Osteocyte (in vitro differentiated cells): ENCODE data around the gene CCT2. TPM values are rescaled to one million over a fixed set of nuclear protein-coding genes. Genes with fewer than 3 reads are reported as not detected.

Source experiments
- DNase-seq: peaks from one replicate; pipeline ENCODE4 v3.0.0; 2021; ENCODE audit warnings: mixed read lengths; ENCODE audit not compliant: unreplicated experiment; ENCODE audit errors: extremely low spot score
- H3K27ac Mint-ChIP-seq: one replicate; pipeline ENCODE4 v1.8.0; 2021; ENCODE audit warnings: mild to moderate bottlenecking, mixed read lengths; ENCODE audit not compliant: unreplicated experiment
- H3K27me3 Mint-ChIP-seq: one replicate; pipeline ENCODE4 v1.8.0; 2021; ENCODE audit warnings: mixed read lengths; ENCODE audit not compliant: unreplicated experiment
- H3K36me3 Mint-ChIP-seq: one replicate; pipeline ENCODE4 v1.8.0; 2021; ENCODE audit warnings: mixed read lengths; ENCODE audit not compliant: unreplicated experiment
- H3K4me1 Mint-ChIP-seq: one replicate; pipeline ENCODE4 v1.8.0; 2021; ENCODE audit warnings: mixed read lengths; ENCODE audit not compliant: unreplicated experiment
- H3K4me3 Mint-ChIP-seq: one replicate; pipeline ENCODE4 v1.8.0; 2021; ENCODE audit warnings: mild to moderate bottlenecking, moderate library complexity, mixed read lengths; ENCODE audit not compliant: unreplicated experiment
- H3K9me3 Mint-ChIP-seq: one replicate; pipeline ENCODE4 v1.8.0; 2021; ENCODE audit warnings: mixed read lengths; ENCODE audit not compliant: unreplicated experiment
- CTCF ChIP-seq: fragments of 200-600 bp; sonication (generic); IDR thresholded peaks from 2 replicates; pipeline ENCODE4 v1.5.0; 2021; ENCODE audit warnings: antibody characterized with exemption, mild to moderate bottlenecking, moderate library complexity
- long read RNA-seq: library from polyadenylated mRNA; unstranded; transcript quantifications from one replicate; pipeline ENCODE4 v2.0.0, GENCODE V29; 2021
- total RNA-seq: library from RNA; stranded (reverse); gene quantifications from 2 replicates; pipeline ENCODE4 v1.2.1, GENCODE V29; 2021

Gene CCT2
- 162 TPM in 2 replicates for total RNA-seq
- long read RNA-seq, transcript CCT2-201 (16 exons, 2,041 nt): major isoform, 1,167 of 1,289 reads
- long read RNA-seq, transcript CCT2-202 (16 exons, 2,189 nt): minor isoform, 20 of 1,289 reads
- long read RNA-seq, partial matches to known transcripts: 51 of 1,289 reads
- long read RNA-seq, other reads (novel, unspliced or antisense): 51 of 1,289 reads

DNA sequence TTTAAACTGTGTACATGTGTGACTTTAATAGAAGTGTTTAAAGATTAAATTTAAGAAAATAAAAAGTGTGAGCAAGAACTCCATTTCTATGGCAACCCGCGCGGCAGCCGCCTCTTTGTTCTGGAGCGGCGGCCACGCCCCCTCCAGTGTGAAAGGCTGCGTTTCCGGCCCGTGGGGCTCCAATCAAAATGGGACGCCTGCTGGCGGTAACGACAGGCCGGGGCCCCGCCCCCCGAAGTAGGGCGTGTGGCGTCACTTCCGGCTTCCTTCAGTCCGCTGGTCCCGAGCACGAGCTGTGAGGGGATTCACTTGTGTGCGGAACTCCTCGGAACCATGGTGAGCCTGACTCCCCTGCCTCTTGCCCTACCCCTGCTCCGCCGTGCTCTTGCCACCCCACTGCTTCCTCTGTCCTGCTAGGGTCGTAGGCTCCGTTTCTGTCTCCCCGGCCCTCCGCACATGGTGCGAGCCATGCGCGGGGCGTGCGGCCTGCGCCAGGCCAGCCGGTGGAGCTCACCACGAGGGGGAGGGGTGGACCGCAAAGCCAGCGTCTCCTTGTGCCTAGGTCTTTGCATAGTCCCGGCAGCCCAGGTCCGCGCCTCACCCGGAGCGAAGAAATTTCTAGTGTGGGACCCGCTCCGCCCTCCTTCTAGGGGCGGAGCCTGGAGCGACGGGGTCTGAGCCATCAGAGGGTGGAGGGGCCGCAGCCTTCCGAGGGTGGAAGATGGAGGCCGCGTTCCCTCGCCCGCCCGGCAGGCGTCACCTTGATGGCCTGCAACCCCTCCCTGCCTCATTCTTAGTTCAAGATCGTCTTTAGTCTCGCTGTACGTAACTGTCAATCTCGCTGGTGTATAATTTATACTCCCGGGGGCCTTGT, at the start of gene CCT2:
Gene CCT2 (plus strand): TSS at position 271 of the 874 bp plus-strand sequence. CDS start 63 bp downstream, at position 334.
- H3K4me1 Mint-ChIP-seq: peaks cover 15% of the 10 kb centered on the region
- H3K27ac Mint-ChIP-seq: peak within 1 kb of the TSS; percentile 93
- peak within 1 kb of the TSS; percentile 96 for H3K4me3 Mint-ChIP-seq
- peak; percentile 98 for DNase-seq
- H3K9me3 Mint-ChIP-seq: no peaks in the 10 kb centered on the region
- H3K27me3 Mint-ChIP-seq: no peaks in the 10 kb centered on the region
- peaks cover 21% of the 10 kb centered on the region for H3K36me3 Mint-ChIP-seq
- TF ChIP-seq CTCF: peak; percentile 50

DNA sequence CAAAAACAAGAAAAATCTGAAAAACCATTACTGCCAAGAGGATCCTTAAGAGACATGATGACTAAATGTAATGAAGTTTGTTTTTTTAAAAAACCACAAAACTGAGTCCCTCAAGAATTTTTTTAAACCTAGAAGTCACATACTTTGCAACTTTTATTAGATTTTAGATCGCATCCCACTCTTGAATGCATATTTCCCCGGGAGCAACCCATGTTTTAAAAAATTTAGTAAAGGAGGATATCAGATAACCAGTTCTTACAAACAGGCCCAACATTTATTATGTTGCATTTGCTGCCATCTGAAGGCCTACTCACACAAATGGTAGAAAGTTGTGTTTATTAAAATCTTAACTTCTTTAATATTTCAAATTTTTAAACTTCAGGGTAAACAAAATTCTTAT, 44.3 kb upstream of the CCT2 start:
- DNase-seq: no peak
- Mint-ChIP-seq H3K4me1 (peaks cover 35% of the 10 kb centered on the region), H3K27me3 (no peaks in the 10 kb centered on the region), H3K27ac (peak overlapping the region; percentile 83), H3K36me3 (peaks cover 23% of the 10 kb centered on the region), H3K4me3 (no peak overlapping the region), H3K9me3 (peaks cover 4% of the 10 kb centered on the region)
- peak; percentile 58 for TF ChIP-seq CTCF

DNA sequence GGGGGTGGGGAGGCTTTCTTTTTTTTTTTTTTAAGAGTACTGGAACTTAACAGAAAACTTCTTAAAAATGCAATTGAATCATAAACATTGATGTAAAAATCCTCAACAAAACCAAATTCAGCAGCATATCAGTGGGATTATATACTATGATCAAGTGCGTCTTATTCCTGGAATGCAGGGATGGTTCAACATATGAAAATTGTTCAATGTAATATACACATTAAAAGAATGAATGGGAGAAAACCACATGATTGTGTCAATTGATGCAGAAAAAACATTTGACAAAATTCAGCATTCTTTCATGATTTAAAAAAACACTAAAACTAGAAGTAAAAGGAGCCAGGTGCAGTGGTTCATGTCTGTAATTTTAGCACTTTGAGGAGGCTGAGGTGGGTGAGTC, 41.2 kb upstream of the CCT2 start:
- no peak for DNase-seq
- H3K36me3 Mint-ChIP-seq: peaks cover 22% of the 10 kb centered on the region
- H3K27ac Mint-ChIP-seq: no peak overlapping the region
- H3K9me3 Mint-ChIP-seq: peaks cover 4% of the 10 kb centered on the region
- no peak overlapping the region for H3K4me3 Mint-ChIP-seq
- H3K4me1 Mint-ChIP-seq: peaks cover 20% of the 10 kb centered on the region
- no peak for TF ChIP-seq CTCF
- H3K27me3 Mint-ChIP-seq: no peaks in the 10 kb centered on the region

- peaks cover 4% of the 10 kb centered on the region for H3K9me3 Mint-ChIP-seq
- TF ChIP-seq CTCF: no peak
Measured at GRCh38 chr12:69545081-69545480, 40.2 kb upstream of the CCT2 start.

More at GRCh38 chr12:69545081-69545480, 40.2 kb upstream of the CCT2 start:
- Mint-ChIP-seq H3K27ac (no peak overlapping the region), H3K4me1 (peaks cover 20% of the 10 kb centered on the region), H3K36me3 (peaks cover 22% of the 10 kb centered on the region), H3K27me3 (no peaks in the 10 kb centered on the region), H3K4me3 (no peak overlapping the region)
- DNase-seq: no peak
